ENCODE results near the gene SH3RF3.

DNA sequence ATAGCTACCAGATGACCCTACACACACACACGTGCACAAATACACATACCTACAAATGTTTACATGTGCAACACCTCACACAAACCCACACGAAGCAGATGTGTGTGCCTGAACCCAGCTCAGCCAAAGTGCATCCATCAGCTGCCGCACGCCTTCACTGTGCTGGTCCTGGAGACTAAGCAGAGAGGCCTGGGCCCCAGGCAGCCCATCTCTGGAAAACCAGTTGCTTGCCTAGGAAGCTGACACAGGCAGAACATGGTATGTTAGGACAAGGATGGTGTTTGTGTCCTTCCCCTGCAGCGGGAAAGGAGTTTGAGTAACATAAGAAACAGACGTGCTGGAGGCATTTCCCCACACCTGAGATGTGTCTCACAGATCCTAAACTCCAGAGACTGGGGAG, 398.1 kb downstream of the SH3RF3 start:
- no peak for TF ChIP-seq SUZ12 (IDR thresholded peaks at IDR 0.05; ENCODE audit: extremely low read depth, insufficient read depth, insufficient read length)
- no peak for TF ChIP-seq ZNF274 (IDR thresholded peaks at IDR 0.05; ENCODE audit: low read depth, low read length)
- no peak for TF ChIP-seq YY1 (IDR thresholded peaks at IDR 0.05; ENCODE audit: insufficient read depth, insufficient read length)

Measured in NT2/D1 (cell line).